Stomach smooth muscle (tissue), 2 donors: Measurements from ENCODE around the gene USH2A.

Experiments
- H3K27ac ChIP-seq: one replicate; pipeline ENCODE4 v1.7.0; 2013; ENCODE audit warnings: mild to moderate bottlenecking, low read length, inconsistent platforms
- H3K27me3 ChIP-seq, 2 donors: one replicate each; pipeline ENCODE4 v1.7.0; 2013; ENCODE audit warnings: low read length in 2 of 2; ENCODE audit not compliant: insufficient read depth in 2 of 2, control insufficient read depth in 1 of 2
- H3K36me3 ChIP-seq, 2 donors: one replicate each; pipeline ENCODE4 v1.7.0; 2013; ENCODE audit warnings: low read length in 2 of 2; ENCODE audit not compliant: control insufficient read depth in 2 of 2, insufficient read depth in 2 of 2
- H3K4me1 ChIP-seq: one replicate; pipeline ENCODE4 v1.7.0; 2013; ENCODE audit warnings: low read length; ENCODE audit not compliant: control insufficient read depth, insufficient read depth
- H3K4me3 ChIP-seq, 2 donors: one replicate each; pipeline ENCODE4 v1.7.0; 2013; ENCODE audit warnings: low read length in 2 of 2
- H3K9ac ChIP-seq, 2 donors: one replicate each; pipeline ENCODE4 v1.7.0; 2013; ENCODE audit warnings: low read length in 2 of 2, mild to moderate bottlenecking in 1 of 2
- H3K9me3 ChIP-seq, 2 donors: one replicate each; pipeline ENCODE4 v1.7.0; 2013; ENCODE audit warnings: low read length in 2 of 2; ENCODE audit not compliant: control insufficient read depth in 2 of 2
- donor health status: healthy.
- donor health status: Pancreatic carcinoma.

Gene USH2A

GRCh38 chr1:215777370-215777925, 645.8 kb downstream of the USH2A start:
- H3K9ac ChIP-seq: no peak overlapping the region
- no peaks in the 10 kb centered on the region for H3K9me3 ChIP-seq
- no peak overlapping the region for H3K27ac ChIP-seq
- no peaks in the 10 kb centered on the region for H3K36me3 ChIP-seq
- H3K27me3 ChIP-seq: no peaks in the 10 kb centered on the region
- H3K4me1 ChIP-seq: no peaks in the 10 kb centered on the region
- H3K4me3 ChIP-seq: no peak overlapping the region

DNA sequence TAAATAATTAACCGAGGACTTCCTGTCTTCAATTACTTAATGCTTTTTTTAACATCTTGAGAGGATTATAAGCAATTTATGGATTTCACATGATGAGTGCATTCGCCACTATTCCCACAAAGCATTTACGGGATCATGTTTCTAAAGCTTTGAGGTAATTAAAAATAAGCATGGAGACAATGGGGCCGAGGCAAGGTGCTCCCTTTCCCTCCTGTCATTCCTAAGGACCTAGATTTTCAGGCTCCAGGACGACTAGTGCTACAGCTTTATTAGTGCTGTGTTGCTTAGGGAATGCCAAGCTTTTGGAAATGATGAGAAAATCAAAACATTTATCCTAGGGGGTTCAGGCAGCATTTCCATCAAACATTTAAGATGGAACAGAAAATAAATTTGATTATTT, 646.9 kb downstream of the USH2A start:
- H3K9ac ChIP-seq: no peak overlapping the region
- H3K4me3 ChIP-seq: no peak overlapping the region
- H3K27ac ChIP-seq: no peak overlapping the region
- no peaks in the 10 kb centered on the region for H3K27me3 ChIP-seq
- no peaks in the 10 kb centered on the region for H3K4me1 ChIP-seq
- no peaks in the 10 kb centered on the region for H3K36me3 ChIP-seq
- H3K9me3 ChIP-seq: no peaks in the 10 kb centered on the region

DNA sequence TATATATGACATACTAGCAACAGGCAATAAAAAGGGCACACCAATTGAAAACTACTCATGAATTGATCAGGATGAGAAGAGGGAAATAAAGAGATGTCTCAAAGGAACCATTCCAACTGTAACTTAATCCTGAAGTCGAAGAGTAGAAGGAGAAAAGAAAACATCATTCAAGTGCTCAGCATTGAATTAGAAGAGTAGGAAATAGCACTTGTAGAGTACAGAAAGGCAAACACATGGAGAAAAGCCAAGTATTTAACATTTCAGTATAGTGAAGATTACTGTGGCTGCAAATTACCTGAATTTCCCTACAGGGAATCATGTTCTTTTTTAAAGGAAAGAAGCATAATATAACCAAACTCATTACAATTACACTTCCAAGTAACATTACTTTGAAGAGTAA, 651.1 kb downstream of the USH2A start:
- Histone ChIP-seq H3K27me3 (no peaks in the 10 kb centered on the region), H3K9ac (no peak overlapping the region), H3K36me3 (no peaks in the 10 kb centered on the region)

DNA sequence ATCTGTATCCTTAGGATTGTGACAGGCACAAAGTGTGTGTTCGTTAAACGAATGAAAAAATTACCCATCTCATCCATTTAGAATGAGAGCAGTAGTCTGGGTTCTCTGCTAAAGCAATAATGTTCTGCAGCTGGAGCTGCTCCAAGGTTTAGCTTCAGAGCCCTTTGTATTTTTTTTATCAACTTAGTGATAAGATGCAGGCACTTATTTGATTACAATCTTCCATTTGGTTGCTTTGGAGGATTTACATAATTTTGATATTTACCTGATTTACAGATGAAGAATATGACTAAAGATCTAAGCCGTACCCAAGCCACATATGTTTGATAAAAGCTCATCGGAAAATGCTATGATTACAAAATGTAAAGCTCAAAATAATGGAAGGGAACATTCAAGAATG, 654.9 kb downstream of the USH2A start:
- Histone ChIP-seq H3K9me3 (no peaks in the 10 kb centered on the region), H3K36me3 (no peaks in the 10 kb centered on the region), H3K9ac (no peak overlapping the region), H3K27ac (no peak overlapping the region), H3K4me3 (no peak overlapping the region), H3K27me3 (no peaks in the 10 kb centered on the region), H3K4me1 (no peaks in the 10 kb centered on the region)

More for the DNA sequence above, 651.1 kb downstream of the USH2A start:
- H3K27ac ChIP-seq: no peak overlapping the region
- H3K9me3 ChIP-seq: no peaks in the 10 kb centered on the region
- no peak overlapping the region for H3K4me3 ChIP-seq
- no peaks in the 10 kb centered on the region for H3K4me1 ChIP-seq

DNA sequence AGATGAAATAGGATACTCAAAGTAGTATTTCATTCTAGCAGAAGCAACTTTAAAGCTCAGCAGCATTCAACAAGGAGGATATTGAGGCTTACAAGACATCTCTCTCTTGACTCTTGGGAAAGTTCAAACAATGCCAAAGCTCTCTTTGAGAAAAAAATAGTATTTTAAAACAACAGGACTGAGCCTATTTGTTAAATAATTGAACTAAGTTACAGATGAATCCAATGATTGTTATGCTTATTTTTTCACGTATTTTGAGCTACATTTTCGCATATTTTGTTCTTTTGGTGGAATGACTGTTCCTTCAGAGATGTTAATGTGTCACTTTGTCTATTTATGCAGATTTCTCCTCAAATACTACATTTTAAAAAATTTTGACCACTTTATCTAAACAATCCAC, 655.5 kb downstream of the USH2A start:
- H3K36me3 ChIP-seq: no peaks in the 10 kb centered on the region
- no peak overlapping the region for H3K9ac ChIP-seq
- no peaks in the 10 kb centered on the region for H3K9me3 ChIP-seq
- no peaks in the 10 kb centered on the region for H3K4me1 ChIP-seq
- no peak overlapping the region for H3K4me3 ChIP-seq
- no peak overlapping the region for H3K27ac ChIP-seq
- H3K27me3 ChIP-seq: no peaks in the 10 kb centered on the region

DNA sequence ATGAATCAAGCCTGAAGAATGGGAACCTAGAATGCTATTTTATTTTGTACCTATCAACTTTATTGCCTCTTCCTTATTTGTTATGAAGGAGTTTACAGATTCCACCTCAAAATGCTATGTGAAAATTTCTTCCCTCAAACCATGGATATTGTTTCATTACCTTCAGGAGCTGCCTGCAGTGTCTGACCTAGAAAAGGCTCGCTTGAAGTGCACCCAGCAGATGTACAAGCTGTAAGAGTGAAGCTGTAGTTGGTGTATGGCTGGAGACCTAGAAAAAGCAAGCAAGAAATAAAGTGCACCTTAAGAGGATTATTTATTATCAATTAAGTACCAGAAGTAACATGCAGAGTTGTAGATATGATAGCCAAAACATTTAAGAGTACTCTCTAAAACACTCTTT, 656.7 kb downstream of the USH2A start:
- no peaks in the 10 kb centered on the region for H3K9me3 ChIP-seq
- H3K4me1 ChIP-seq: no peaks in the 10 kb centered on the region
- H3K4me3 ChIP-seq: no peak overlapping the region
- H3K27ac ChIP-seq: no peak overlapping the region
- H3K36me3 ChIP-seq: no peaks in the 10 kb centered on the region
- no peak overlapping the region for H3K9ac ChIP-seq
- no peaks in the 10 kb centered on the region for H3K27me3 ChIP-seq

DNA sequence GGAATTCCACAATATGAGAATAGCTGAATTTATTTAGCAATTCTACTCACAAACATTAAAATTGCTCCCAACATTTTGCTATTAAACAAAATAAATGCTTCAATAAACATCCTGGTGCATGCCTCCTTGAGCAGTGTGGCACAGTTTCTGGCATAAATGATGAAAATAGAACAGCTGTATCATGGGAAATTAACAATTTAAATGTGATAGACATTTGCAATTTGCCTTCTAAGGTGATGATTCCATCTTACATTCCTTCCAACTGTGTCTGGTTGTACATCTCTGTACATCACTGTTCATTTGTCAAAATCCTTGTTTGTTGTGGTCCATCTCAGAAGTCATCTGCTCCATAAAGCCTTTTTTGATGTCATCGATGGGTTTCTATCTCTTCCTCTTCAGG, 657.4 kb downstream of the USH2A start:
- Histone ChIP-seq H3K9ac (no peak overlapping the region), H3K4me1 (no peaks in the 10 kb centered on the region), H3K4me3 (no peak overlapping the region), H3K9me3 (no peaks in the 10 kb centered on the region), H3K36me3 (no peaks in the 10 kb centered on the region), H3K27ac (no peak overlapping the region), H3K27me3 (no peaks in the 10 kb centered on the region)

- no peaks in the 10 kb centered on the region for H3K9me3 ChIP-seq
- no peaks in the 10 kb centered on the region for H3K36me3 ChIP-seq
- no peaks in the 10 kb centered on the region for H3K4me1 ChIP-seq
- no peak overlapping the region for H3K27ac ChIP-seq
- no peak overlapping the region for H3K4me3 ChIP-seq
- H3K27me3 ChIP-seq: no peaks in the 10 kb centered on the region
- H3K9ac ChIP-seq: no peak overlapping the region
Measured at GRCh38 chr1:215761446-215761845, 661.8 kb downstream of the USH2A start.

DNA sequence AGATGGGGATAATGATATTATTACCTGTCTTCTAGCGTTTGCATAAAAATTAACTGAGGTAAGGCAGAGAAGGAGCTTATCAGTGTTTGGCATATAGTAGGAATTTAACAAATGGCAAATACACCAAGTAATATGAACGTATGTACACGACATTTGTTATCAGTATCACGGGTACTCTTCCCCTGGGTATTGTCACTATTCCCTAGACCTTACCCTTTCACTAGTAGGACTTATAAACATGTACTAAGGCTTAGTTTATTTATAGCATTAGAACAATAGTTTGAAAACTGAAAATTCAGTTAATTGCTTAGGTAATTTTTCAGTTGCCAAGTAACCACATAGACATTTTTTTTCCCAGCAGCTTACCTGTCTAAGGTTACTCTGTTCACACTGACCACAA, 669.1 kb downstream of the USH2A start:
- no peak overlapping the region for H3K27ac ChIP-seq
- H3K27me3 ChIP-seq: no peaks in the 10 kb centered on the region
- H3K4me3 ChIP-seq: no peak overlapping the region
- H3K9me3 ChIP-seq: no peaks in the 10 kb centered on the region
- no peaks in the 10 kb centered on the region for H3K4me1 ChIP-seq
- H3K36me3 ChIP-seq: no peaks in the 10 kb centered on the region
- no peak overlapping the region for H3K9ac ChIP-seq

- Histone ChIP-seq H3K27me3 (no peaks in the 10 kb centered on the region), H3K4me1 (no peaks in the 10 kb centered on the region), H3K9me3 (no peaks in the 10 kb centered on the region), H3K9ac (no peak overlapping the region), H3K4me3 (no peak overlapping the region), H3K27ac (no peak overlapping the region), H3K36me3 (no peaks in the 10 kb centered on the region)
Measured at GRCh38 chr1:215749414-215749813, 673.8 kb downstream of the USH2A start.

- no peaks in the 10 kb centered on the region for H3K9me3 ChIP-seq
- H3K27ac ChIP-seq: no peak overlapping the region
- H3K27me3 ChIP-seq: no peaks in the 10 kb centered on the region
- no peaks in the 10 kb centered on the region for H3K36me3 ChIP-seq
- H3K4me3 ChIP-seq: no peak overlapping the region
- H3K9ac ChIP-seq: no peak overlapping the region
- H3K4me1 ChIP-seq: no peaks in the 10 kb centered on the region
Measured at GRCh38 chr1:215748431-215748830, 674.8 kb downstream of the USH2A start.
